HG03439 (cell line): ENCODE measurements around the gene BEX4.
A peak's percentile ranks its signal among the peaks of the same experiment; 100 is the strongest.
"Not testable (repeated sequence)": the region's sequence is repeated elsewhere in the genome, so short reads cannot be mapped to it uniquely, and the experiment has no call there.

ENCODE experiments used
- ATAC-seq: cut with Tn5 transposase; IDR thresholded peaks from one replicate; pipeline ENCODE4 v1.9.1; 2021; ENCODE audit warnings: mild to moderate bottlenecking, moderate library complexity; ENCODE audit not compliant: unreplicated experiment

BEX4 gene, protein sequence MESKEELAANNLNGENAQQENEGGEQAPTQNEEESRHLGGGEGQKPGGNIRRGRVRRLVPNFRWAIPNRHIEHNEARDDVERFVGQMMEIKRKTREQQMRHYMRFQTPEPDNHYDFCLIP

DNA sequence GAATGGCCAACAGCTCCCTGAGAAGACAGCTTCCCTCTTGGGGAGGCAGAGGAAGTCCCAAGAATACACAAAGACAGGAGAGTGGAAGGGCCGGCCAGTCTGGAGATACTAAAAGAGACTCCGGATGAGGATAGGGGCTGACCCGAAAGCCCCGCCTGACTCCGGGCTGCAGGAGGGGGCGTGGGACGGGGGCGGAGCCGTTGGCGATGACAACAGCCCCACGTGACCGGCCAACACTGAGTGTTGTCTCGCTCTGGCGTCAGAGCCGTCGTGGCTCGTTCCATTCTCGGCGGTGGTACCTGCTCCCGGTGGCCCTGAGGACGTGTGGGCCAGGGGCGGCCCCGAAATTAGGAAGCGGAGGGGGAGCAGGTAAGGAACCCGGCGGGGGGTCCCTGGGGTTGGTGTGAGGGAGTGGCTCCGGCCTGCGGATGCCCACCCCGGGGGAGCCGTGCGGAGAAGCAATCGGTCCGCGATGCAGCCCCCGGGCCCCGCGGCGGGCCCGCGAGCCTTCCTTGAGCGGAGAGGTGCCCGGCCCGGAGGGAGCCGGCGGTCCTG lies at the start of gene BEX4:
Gene BEX4 (plus strand): TSS at position 239 of the 555 bp plus-strand sequence. CDS start 1,046 bp downstream, outside the sequence.
- ATAC-seq: peak; percentile 98

DNA sequence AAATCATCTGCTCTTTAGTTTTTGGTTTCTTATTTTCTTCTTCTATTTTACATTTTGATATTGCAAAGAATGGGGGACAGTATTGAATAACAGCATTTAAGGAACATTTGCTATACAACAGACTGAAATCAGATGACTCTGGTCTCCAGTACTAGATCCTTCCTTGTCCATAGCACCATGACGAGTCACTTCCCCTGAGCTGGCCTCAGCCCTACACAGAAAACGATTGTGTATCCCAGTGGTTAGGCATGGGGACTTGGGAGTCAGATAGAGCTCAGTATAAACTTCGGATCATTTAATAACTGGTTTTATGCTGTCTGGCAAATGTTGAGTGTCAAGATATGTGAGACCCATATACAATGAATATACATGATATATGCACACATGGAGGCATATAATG lies 44.7 kb upstream of the BEX4 start:
- no peak for ATAC-seq

DNA sequence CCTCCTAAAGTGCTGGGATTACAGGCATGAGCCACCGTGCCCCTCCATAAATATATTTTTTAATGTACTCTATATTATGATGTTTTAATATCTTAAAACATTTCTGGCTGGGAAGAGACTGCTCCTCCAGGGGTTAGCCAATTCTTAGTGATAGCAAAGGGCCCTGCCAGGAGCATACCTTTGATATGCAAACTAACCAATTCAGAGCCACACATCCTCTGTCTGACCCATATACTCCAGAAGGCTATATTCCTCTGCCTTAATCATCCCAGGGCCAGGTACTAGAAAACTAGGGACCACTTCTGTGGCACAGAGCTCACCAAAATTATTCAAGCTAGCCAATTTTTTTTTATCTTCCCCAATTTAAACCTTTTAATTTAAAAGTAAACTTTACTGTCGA lies 43.6 kb upstream of the BEX4 start:
- ATAC-seq: no peak

DNA sequence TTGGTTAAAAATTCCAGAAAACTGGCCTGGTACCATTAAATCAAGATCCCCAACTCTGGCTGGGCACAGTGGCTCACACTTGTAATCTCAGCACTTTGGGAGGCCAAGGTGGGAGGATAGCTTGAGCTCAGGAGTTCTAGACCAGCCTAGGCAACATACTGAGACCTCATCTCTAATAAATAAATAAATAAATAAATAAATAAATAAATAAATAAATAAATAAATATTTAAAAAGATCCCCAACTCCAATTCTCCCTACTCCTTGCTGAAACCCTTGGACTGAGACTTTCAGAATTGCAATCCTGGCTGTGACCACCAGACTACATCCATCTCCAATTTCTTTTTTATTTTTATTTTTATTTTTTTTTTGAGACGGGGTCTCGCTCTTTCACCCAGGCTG lies 39.7 kb upstream of the BEX4 start:
- ATAC-seq: not testable (repeated sequence)

DNA sequence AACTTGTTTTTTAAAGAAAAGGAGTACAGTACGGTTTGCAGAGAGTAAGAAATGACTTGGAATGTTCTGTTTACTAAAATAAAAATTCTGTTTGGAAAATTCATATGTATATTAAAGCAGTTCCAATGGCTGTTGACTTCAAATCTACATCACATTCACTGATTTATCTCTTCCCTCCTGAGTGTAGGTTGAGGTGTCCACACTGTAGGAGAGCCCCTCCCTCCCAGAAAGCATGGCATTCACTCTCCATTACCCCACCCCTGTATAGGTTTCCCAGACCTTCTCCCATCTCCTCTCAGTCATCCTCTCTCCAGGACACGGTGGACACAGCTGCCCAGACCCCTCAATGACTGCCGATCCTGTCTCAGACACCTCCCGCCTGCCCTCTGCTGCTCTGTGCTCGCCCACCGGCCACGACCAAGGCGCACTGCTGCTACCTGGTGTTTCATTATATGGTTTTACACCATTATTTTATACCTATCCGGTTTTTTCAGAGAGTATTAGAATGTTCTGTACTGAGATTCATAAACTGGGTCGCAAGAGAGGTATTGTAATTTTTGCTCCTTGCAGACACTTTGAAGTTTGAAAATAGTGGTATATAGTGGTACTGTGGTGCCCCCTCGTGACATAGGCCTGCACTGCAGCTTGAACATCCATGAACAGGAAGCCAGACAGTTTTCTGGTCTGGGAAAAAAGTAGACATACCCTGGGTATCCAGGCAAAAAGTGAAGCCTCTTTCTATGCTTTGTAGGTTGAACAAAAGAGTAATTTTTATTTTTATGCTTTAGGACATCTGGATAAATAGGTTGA lies 38.8 kb upstream of the BEX4 start:
- ATAC-seq: no peak

DNA sequence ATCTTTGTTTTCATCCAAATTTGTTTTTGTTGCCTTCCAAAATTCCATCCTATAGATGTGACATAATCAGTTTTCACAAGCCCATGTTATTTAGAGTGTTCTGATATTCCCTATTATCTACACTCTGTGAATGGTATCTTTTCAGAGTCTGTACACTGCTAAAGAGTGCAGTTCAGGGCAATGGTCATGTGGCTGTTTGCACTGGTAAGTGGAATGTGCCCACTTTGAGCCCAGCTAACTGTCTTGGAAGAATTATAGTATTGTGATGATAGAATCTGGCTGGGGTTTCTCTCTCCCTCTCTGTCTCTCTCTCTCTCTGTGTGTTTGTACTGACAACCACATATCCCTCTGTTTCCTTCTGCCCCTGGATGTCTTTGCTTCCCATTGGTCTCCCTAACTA lies 37.4 kb upstream of the BEX4 start:
- no peak for ATAC-seq

DNA sequence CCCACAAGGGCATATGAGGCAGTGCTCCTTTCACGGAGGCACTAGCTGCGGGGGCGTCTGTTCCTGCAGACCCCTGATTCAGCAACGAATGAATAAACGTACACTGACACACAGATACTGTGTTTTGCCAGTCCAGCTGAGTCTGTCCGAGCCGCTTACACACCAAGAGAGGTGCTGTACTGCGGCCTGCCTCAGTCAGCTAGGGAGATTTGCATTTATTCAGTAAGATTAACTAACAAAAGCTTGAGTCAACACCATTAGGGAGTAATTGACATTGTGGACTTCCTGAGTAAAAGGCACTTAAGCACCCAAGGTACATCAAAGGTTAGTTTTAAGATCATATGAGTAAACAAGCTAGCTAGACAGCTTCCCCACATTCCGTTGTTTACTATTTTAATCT lies 31.0 kb upstream of the BEX4 start:
- ATAC-seq: no peak

DNA sequence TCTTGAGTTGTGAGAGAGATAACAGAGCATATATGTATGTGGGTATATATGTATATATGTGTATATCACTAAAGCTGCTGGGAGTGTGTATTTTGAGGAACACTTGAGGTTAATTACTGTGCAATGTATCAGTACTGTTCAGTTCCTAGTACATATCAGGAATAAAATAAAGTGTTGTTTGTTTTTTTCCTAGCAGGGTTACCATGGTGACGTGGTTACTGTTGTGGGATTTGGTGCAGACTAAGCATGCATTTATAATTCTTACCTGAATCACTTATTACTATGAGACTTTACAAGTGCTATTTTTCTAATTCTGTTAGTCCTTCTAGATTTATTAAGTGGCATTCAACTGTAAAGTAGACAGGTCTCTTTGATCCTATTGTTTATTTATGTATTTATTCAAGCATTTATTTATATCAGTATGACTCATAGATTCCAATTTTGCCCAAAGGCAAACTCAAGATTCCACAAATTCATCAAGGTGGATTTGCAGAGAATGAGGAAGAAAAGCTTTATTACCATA lies 26.9 kb upstream of the BEX4 start:
- no peak for ATAC-seq

DNA sequence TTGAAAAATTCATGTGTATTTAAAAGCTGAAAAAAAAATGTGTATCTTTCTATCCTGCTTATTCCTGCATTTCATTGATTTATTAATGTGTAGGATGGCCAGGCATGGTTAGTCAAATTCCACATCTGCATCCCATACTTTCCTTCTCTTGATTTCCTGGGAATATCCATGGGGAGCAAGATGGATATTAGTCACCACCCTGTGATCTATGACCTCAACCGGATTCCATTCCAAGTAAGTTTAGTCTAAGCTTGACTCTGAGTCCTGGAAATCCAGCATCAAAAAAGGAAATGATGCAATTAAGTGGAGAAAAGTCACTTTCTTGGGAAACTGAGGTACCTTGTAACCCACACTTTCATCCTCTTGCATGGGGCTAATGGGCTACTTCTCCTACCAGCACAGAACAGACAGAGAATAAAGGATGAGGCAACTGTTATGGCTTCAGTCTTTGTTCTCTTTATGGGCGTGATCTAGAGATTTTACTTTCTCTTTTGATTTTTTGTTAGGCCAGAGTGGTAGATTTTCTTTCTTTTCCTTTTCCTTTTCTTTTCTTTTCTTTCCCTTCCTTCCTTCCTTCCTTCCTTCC lies 17.1 kb upstream of the BEX4 start:
- ATAC-seq: no peak

DNA sequence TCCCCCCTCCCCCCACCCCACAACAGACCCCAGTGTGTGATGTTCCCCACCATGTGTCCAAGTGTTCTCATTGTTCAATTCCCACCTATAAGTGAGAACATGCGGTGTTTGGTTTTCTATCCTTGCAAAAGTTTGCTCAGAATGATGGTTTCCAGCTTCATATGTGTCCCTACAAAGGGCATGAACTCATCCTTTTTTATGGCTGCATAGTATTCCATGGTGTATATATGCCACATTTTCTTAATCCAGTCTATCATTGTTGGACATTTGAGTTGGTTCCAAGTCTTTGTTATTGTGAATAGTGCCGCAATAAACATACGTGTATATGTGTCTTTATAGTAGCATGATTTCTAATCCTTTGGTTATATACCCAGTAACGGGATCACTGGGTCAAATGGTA lies 16.2 kb upstream of the BEX4 start:
- not testable (repeated sequence) for ATAC-seq

DNA sequence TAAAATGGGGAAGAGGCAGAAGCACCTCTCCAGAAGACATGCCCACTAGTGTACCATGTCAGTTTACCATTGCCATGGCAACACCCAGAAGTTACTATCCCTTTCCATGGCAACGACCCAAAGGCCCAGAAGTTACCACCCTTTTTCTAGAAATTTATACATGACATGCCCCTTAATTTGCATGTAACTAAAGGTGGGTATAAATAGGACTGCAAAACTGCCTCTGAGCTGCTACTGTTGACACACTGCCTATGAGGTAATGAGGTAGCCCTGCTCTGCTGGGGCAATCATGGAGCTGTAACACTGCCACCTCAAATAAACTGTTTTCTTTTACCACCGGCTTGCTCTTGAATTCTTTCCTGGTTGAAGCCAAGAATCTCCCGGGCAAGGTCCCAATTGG lies 13.9 kb upstream of the BEX4 start:
- no peak for ATAC-seq

DNA sequence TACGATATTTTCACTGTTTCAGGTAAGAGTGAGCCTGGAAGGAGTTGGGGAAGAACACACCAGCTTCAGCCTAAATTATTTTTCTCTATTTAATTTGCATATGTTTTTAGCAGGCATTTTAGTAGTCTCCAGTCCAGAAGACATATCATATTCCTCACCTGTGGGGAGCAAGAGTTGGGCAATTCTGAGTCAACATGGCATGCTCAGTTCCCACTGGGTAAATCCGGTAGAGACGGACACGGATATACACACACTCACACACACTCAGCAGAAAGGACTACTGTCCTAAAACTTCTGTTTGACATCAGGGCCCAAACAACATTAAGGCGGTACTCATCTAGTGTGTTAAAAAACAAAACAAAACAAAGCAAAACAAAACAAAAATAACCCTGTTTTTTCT lies 4.9 kb upstream of the BEX4 start:
- ATAC-seq: no peak

DNA sequence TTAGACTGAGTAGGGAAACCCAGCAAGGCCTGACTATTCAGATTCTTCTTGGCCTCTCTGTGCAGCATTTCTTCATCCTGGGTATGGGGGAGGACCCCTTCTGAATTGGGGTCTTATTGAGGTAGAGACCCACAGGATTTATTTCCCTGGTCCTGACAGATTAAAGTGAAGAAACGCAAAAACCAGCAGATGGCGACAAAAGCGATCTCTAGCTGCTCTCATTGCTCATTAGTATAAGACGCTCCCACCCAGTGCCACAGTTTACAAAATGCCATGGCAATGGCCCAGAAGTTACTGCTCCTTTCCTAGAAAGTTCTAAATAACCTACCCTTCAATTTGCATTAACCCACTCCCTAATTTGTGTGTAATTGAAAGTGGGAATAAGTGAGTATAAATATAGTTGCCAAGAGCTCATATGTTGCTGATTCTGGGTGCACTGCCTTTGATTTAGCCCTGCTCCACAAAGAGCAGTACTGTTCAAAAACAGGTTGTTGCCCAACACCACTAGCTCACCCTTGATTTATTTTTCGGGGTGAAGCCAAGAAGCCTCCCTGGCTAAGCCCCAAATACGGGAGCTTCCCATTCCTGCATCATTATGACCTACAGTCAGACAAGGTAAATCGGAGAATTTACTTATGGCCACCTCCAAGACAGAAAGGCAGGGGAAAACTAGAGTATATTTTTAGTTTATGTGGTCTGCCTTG lies 3.7 kb upstream of the BEX4 start:
- no peak for ATAC-seq

DNA sequence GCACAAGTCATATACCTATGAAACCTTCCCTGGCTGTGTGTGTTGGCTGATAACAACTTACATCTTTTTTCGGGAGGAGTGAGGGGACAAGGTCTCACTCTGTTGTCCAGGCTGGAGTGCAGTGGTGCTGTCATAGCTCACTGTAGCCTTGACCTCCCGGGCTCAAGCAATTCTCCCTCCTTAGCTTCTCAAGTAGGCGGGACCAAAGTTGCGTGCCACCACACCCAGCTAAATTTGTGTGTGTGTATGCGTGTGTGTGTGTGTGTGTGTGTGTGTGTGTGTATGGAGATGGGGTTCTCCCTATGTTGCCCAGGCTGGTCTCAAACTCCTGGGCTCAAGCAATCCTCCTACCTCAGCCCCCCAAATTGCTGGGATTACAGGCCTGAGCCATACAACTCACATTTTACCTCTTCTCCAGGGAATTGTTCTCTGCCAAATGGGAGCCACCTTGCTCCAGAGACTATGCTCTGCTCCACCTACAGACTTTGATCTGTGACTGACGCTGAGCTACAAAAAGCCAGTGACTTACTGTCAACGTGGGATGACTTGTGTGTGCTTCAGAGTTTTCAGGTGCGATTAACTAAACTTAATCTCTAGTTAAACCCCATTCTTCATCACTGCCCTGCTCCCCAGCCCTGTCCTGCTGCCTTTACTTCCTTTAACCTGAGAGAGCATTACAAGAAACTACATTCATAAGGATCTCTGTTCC lies 2.0 kb upstream of the BEX4 start:
- ATAC-seq: no peak

DNA sequence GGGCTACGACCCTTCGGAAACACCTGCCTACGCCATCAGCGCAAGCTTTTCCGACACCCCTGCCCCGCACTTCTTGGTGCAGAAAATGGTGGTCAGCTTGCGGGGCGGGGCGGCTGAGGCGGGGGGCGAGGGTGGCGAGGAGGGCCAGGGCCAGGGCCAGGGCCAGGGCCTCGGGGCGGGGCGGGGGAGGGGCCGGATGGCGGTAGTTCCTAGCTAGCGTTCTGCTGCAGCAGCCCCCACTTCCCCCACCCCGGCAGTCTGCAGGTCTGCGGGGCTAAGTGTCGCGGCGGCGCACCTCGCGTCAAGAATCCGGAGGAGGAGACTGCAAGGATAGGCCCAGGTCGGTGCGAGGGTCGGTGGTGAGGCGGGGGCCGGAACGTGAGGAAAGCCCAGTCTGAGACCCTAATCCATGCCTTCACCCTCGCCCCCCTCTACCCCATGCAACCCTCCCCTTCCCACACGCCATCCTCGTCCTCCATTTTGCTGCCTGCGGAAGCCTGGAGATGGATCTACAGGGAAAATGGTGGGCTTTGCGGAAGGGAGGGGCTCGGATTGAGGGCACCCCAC lies 600 bp downstream of the BEX4 start:
- peak; percentile 13 for ATAC-seq

DNA sequence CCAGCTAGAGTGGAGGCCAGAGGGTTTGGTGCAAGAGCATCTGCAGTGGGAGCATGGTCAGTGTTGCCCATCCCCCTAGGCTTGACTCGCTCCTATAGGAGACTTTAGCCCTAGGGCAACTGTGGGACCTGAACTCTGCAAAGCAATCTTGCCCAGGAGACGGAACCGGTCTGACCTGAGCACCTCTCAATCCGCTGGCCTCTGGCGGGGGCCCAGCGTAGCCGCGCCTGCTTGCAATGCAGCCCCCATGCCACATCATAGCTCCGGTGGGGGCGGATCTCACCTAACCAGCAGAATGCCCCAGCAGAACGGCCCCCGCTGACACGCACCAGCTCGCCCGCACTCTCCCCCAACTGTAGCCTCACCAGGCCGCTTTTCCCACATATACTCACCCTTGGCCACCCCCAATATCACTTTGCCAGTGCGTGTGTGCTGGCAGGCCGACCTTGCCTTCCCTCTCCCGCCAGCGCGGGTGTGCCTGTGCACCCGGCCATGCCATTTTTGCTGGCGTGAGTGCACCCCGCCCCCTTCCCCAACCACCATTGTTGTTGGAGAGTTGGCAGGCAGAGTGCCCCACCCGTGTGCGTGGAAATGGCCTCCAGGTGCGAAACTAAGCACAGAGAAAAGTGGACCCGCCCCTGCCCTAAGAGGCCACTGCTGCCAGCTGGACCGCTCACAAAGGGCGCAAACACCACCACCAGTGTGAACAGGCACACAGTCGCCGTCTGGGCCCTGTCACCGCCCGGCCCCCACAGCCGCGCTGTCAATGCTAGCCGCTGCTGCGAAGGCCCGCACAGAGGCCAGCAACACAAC lies 5.8 kb downstream of the BEX4 start:
- ATAC-seq: no peak

DNA sequence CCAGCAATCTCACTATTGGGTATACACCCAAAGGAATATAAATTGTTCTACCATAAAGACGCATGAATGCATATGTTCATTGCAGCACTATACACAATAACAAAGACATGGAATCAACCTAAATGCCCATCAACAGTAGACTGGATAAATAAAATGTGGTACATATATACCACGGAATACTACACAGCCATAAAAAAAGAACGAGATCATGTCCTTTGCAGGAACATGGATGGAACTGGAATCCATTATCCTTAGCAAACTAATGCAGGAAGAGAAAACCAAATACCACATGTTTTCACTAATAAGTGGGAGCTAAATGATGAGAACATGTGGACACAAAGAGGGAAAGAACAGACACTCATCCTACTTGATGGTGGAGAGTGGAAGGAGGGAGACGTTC lies 11.0 kb downstream of the BEX4 start:
- not testable (repeated sequence) for ATAC-seq

DNA sequence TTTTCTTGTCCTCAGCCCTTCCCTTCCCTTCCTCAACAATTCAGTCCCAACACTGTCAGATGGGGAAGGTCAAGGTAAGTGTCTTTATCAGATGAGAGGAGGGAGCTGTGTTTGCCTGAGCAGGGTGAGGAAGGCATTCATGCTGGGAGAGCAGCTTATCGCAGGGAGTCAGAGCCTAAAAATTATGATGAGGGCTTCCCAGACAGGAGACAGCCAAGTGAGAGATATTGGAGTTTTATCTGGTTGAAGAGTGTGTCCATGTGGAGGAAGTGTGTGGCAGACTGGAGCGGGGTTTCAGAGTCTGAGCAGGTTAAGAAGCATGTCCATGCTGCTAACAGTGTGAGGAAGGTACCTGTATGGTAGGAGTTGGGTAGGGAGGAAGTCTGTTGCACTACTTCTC lies 18.4 kb downstream of the BEX4 start:
- no peak for ATAC-seq

DNA sequence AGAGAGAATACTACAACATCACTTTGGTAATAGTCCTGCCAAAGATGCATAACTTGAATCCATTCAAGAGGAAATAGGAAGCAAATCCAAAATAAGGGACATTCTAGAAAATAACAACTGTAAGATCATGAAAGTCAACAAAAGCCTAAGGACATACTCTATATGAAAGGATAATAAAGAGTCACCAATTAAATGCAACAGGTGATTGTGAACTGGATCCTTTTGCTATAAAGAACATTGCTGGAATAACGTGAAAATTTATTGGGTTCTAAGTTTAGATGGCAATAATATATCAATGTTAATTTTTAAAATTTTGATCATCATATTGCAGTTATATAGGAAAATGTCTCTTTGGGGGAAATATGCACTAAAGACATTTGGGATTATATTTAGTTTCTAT lies 20.0 kb downstream of the BEX4 start:
- no peak for ATAC-seq
